ENCODE data around the gene FAAP20. TPM values are rescaled to one million over a fixed set of nuclear protein-coding genes. Genes with fewer than 3 reads are reported as not detected.

Gene FAAP20
- total and polyA plus RNA-seq, 9 of the 15 experiments (the other 6 are each of a cell fraction or from before 2014, with no cell fraction given), result 0.58 to 143 (median 9.9) TPM

- in situ Hi-C loops (cut with MboI), result no loop called here
- WGBS (ENCODE audit: insufficient coverage, low coverage, missing lambda C conversion rate), result 7% methylated on average over 15 of the region's 15 CpGs
Measured at GRCh38 chr1:2144501-2145090, 50.0 kb downstream of the FAAP20 start.

GRCh38 chr1:2143814-2144500, 50.6 kb downstream of the FAAP20 start:
- POLR2A ChIA-PET, result interaction anchor here (0.6 kb wide), 1 partner anchor 11 kb away, joined by 3 read pairs; no protein-coding TSS in a partner anchor
- ATAC-seq (no peak), FAIRE-seq (no peak), DNase-seq (ENCODE audit: extremely low read depth in 1 of 4, low spot score in 3 of 4) (no peak)
- Histone ChIP-seq H3K4me2 (ENCODE audit: insufficient read depth, low read length) (no peak overlapping the region), H3K9me1 (ENCODE audit: control insufficient read depth, insufficient read depth, low read length) (peaks cover 5% of the 10 kb centered on the region), H3K36me3 (ENCODE audit: control insufficient read depth, insufficient read depth, low read length) (no peaks in the 10 kb centered on the region), H4K20me1 (replicated peaks; ENCODE audit: control insufficient read depth, insufficient read depth, low read length) (no peaks in the 10 kb centered on the region; the same call in 1 of the 2 replicates), H3K27ac (ENCODE audit: extremely low read depth, low read depth, low read length) (no peak overlapping the region), H3K27me3 (ENCODE audit: control insufficient read depth in 2 of 2, insufficient read depth in 2 of 2, low read length in 2 of 2) (peaks cover 33 to 70% of the 10 kb centered on the region in 2 experiments; a peak in 4 of 5 replicates), H3K79me2 (ENCODE audit: control insufficient read depth, insufficient read depth, low read length) (no peaks in the 10 kb centered on the region), H3K9me3 (replicated peaks; ENCODE audit: control insufficient read depth, insufficient read depth, low read depth, low read length) (no peaks in the 10 kb centered on the region), H3K9ac (ENCODE audit: insufficient read depth in 1 of 2, low read depth in 2 of 2, low read length in 2 of 2) (no peak overlapping the region), H3K4me1 (replicated peaks in 1 of 2; ENCODE audit: control insufficient read depth in 2 of 2, insufficient read depth in 2 of 2, low read length in 2 of 2) (peaks cover 0 to 3% of the 10 kb centered on the region in 2 experiments; a peak in 1 of 5 replicates), H2AFZ (ENCODE audit: low read depth, low read length) (no peak overlapping the region), H3K4me3 (no peak overlapping the region)
- BruUV-seq (replicated peaks), result no TSS peak
- in situ Hi-C loops (cut with MboI), result no loop called here
- WGBS (ENCODE audit: insufficient coverage, low coverage, missing lambda C conversion rate), result 16% methylated on average over 19 of the region's 30 CpGs
- CTCF ChIA-PET (ENCODE audit: low intra/inter-chr PET ratio), result no interaction called here
- intact Hi-C loops (cut with micrococcal nuclease), result no loop called here
- TF ChIP-seq USF1 (CRISPR knock-in tag; IDR thresholded peaks at IDR 0.05), result no peak
- no peak for TF ChIP-seq ZNF165 (CRISPR knock-in tag; IDR thresholded peaks at IDR 0.05; ENCODE audit: borderline replicate concordance)
- no peak for TF ChIP-seq ZBTB34 (CRISPR knock-in tag; IDR thresholded peaks at IDR 0.05)
- TF ChIP-seq ZNF431 (CRISPR knock-in tag; IDR thresholded peaks at IDR 0.05), result no peak
- no peak for TF ChIP-seq HMGXB4 (CRISPR knock-in tag; IDR thresholded peaks at IDR 0.05)

More at GRCh38 chr1:2144501-2145090, 50.0 kb downstream of the FAAP20 start:
- intact Hi-C loops (cut with micrococcal nuclease), result no loop called here
- H3K27ac ChIP-seq (ENCODE audit: extremely low read depth, low read depth, low read length), result no peak overlapping the region
- no peaks in the 10 kb centered on the region; the same call in 1 of the 2 replicates for H4K20me1 ChIP-seq (replicated peaks; ENCODE audit: control insufficient read depth, insufficient read depth, low read length)
- H3K4me1 ChIP-seq (replicated peaks in 1 of 2; ENCODE audit: control insufficient read depth in 2 of 2, insufficient read depth in 2 of 2, low read length in 2 of 2), result peaks cover 0 to 3% of the 10 kb centered on the region in 2 experiments; a peak in 1 of 5 replicates
- no peak overlapping the region for H3K9ac ChIP-seq (ENCODE audit: insufficient read depth in 1 of 2, low read depth in 2 of 2, low read length in 2 of 2)
- no peak for DNase-seq (ENCODE audit: extremely low read depth in 1 of 4, low spot score in 3 of 4)
- TF ChIP-seq LEF1 (IDR thresholded peaks at IDR 0.05), result no peak
- no peak for TF ChIP-seq GATAD2B (IDR thresholded peaks at IDR 0.05; ENCODE audit: borderline replicate concordance)
- TF ChIP-seq ETV1 (tag; conservative IDR thresholded peaks at IDR 0.05; ENCODE audit: low read depth), result no peak
- ChIA-PET CTCF (ENCODE audit: low intra/inter-chr PET ratio) (no interaction called here), POLR2A (interaction anchor here (1.1 kb wide), 1 partner anchor 30 kb away, joined by 3 read pairs; no protein-coding TSS in a partner anchor)
- no peak for ATAC-seq
- no peaks in the 10 kb centered on the region for H3K79me2 ChIP-seq (ENCODE audit: control insufficient read depth, insufficient read depth, low read length)
- H3K9me1 ChIP-seq (ENCODE audit: control insufficient read depth, insufficient read depth, low read length), result peaks cover 5% of the 10 kb centered on the region
- H3K4me3 ChIP-seq, result no peak overlapping the region
- no peak overlapping the region for H2AFZ ChIP-seq (ENCODE audit: low read depth, low read length)
- no TSS peak for BruUV-seq (replicated peaks)
- no peak for FAIRE-seq
- H3K4me2 ChIP-seq (ENCODE audit: insufficient read depth, low read length), result no peak overlapping the region
- H3K36me3 ChIP-seq (ENCODE audit: control insufficient read depth, insufficient read depth, low read length), result no peaks in the 10 kb centered on the region
- peaks cover 38 to 70% of the 10 kb centered on the region in 2 experiments; a peak in 4 of 5 replicates for H3K27me3 ChIP-seq (ENCODE audit: control insufficient read depth in 2 of 2, insufficient read depth in 2 of 2, low read length in 2 of 2)
- no peaks in the 10 kb centered on the region for H3K9me3 ChIP-seq (replicated peaks; ENCODE audit: control insufficient read depth, insufficient read depth, low read depth, low read length)
